Astrocyte (in vitro differentiated cells and primary cell): Measurements from ENCODE around the gene HBA1. TPM values are rescaled to one million over a fixed set of nuclear protein-coding genes. Genes with fewer than 3 reads are reported as not detected.

ENCODE experiments used
- DNase-seq: peaks from one replicate; pipeline ENCODE4 v3.0.0-alpha.2; 2010; ENCODE audit warnings: low read depth
- FAIRE-seq: peaks from 2 replicates; lab custom pipeline; 2011; peaks lifted over from hg19 to GRCh38; lab: Jason Lieb, UNC
- H2AFZ ChIP-seq: 2 replicates; pipeline ENCODE4 v1.6.0; 2012; ENCODE audit warnings: low read depth, low read length, inconsistent platforms
- H3K27ac ChIP-seq: 2 replicates; pipeline ENCODE4 v1.5.1; 2011; ENCODE audit warnings: low read depth, low read length, inconsistent platforms
- H3K27me3 ChIP-seq: 2 replicates; pipeline ENCODE4 v1.6.0; 2011; ENCODE audit warnings: low read length, inconsistent platforms; ENCODE audit not compliant: insufficient read depth
- H3K36me3 ChIP-seq: 2 replicates; pipeline ENCODE4 v1.5.1; 2011; ENCODE audit warnings: low read length, inconsistent platforms; ENCODE audit not compliant: insufficient read depth
- H3K4me1 ChIP-seq: 2 replicates; pipeline ENCODE4 v1.5.1; 2011; ENCODE audit warnings: low read length, inconsistent platforms; ENCODE audit not compliant: insufficient read depth
- H3K4me2 ChIP-seq: 2 replicates; pipeline ENCODE4 v1.6.0; 2012; ENCODE audit warnings: low read length, inconsistent platforms
- H3K4me3 ChIP-seq: 2 replicates; pipeline ENCODE4 v1.5.1; 2011; ENCODE audit warnings: low read depth, mild to moderate bottlenecking, low read length, inconsistent platforms; ENCODE audit not compliant: insufficient read depth
- H3K79me2 ChIP-seq: 2 replicates; pipeline ENCODE4 v1.6.0; 2012; ENCODE audit warnings: mild to moderate bottlenecking, low read length, inconsistent platforms; ENCODE audit not compliant: insufficient read depth
- H3K9ac ChIP-seq: 2 replicates; pipeline ENCODE4 v1.6.0; 2012; ENCODE audit warnings: mild to moderate bottlenecking, low read length, inconsistent platforms
- H3K9me3 ChIP-seq: 2 replicates; pipeline ENCODE4 v1.5.1; 2012; ENCODE audit warnings: low read depth, mild to moderate bottlenecking, low read length, inconsistent platforms; ENCODE audit not compliant: insufficient read depth
- H4K20me1 ChIP-seq: 2 replicates; pipeline ENCODE4 v1.6.0; 2012; ENCODE audit warnings: low read length, inconsistent platforms; ENCODE audit not compliant: insufficient read depth
- H3K27ac Mint-ChIP-seq: one replicate; pipeline ENCODE4 v1.8.0; 2021; ENCODE audit warnings: mild to moderate bottlenecking, mixed read lengths; ENCODE audit not compliant: unreplicated experiment
- H3K27me3 Mint-ChIP-seq: one replicate; pipeline ENCODE4 v1.8.0; 2021; ENCODE audit warnings: low read depth, mixed read lengths; ENCODE audit not compliant: unreplicated experiment
- H3K36me3 Mint-ChIP-seq: one replicate; pipeline ENCODE4 v1.8.0; 2021; ENCODE audit warnings: low read depth, mixed read lengths; ENCODE audit not compliant: unreplicated experiment
- H3K4me1 Mint-ChIP-seq: one replicate; pipeline ENCODE4 v1.8.0; 2021; ENCODE audit warnings: low read depth, mixed read lengths; ENCODE audit not compliant: unreplicated experiment
- H3K4me3 Mint-ChIP-seq: one replicate; pipeline ENCODE4 v1.8.0; 2021; ENCODE audit warnings: mild to moderate bottlenecking, moderate library complexity, mixed read lengths; ENCODE audit not compliant: unreplicated experiment
- H3K9me3 Mint-ChIP-seq: one replicate; pipeline ENCODE4 v1.8.0; 2021; ENCODE audit warnings: mild to moderate bottlenecking, mixed read lengths; ENCODE audit not compliant: unreplicated experiment
- EZH2 ChIP-seq: IDR thresholded peaks from 2 replicates; pipeline ENCODE4 v1.6.1; 2012; ENCODE audit warnings: mild to moderate bottlenecking, low read length, inconsistent platforms; ENCODE audit not compliant: insufficient read depth
- total RNA-seq: library from RNA; stranded (reverse); gene quantifications from 2 replicates; pipeline ENCODE4 v1.2.1, GENCODE V29; 2021
- TF ChIP-seq, protein P1 (sequence below): IDR thresholded peaks from 2 replicates; pipeline ENCODE4 v1.5.1; 2011; ENCODE audit warnings: low read depth, mild to moderate bottlenecking, inconsistent platforms, low read length, moderate library complexity; ENCODE audit not compliant: insufficient read depth

The HBA1 gene
- total RNA-seq, 1 donor from 2014 or later, result not detected

DNA sequence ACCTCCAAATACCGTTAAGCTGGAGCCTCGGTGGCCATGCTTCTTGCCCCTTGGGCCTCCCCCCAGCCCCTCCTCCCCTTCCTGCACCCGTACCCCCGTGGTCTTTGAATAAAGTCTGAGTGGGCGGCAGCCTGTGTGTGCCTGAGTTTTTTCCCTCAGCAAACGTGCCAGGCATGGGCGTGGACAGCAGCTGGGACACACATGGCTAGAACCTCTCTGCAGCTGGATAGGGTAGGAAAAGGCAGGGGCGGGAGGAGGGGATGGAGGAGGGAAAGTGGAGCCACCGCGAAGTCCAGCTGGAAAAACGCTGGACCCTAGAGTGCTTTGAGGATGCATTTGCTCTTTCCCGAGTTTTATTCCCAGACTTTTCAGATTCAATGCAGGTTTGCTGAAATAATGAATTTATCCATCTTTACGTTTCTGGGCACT is 928 bp downstream of the HBA1 start:
- Mint-ChIP-seq H3K9me3 (no peaks in the 10 kb centered on the region), H3K4me3 (peak overlapping the region; percentile 10), H3K4me1 (no peaks in the 10 kb centered on the region), H3K27me3 (peaks cover 39% of the 10 kb centered on the region), H3K36me3 (peaks cover 2% of the 10 kb centered on the region), H3K27ac (no peak overlapping the region)
- H4K20me1 ChIP-seq, result peaks cover 31% of the 10 kb centered on the region
- H3K79me2 ChIP-seq, result no peaks in the 10 kb centered on the region
- H3K4me2 ChIP-seq, result no peak overlapping the region
- FAIRE-seq (no peak), DNase-seq (no peak)
- H3K27me3 ChIP-seq, result peaks cover 38% of the 10 kb centered on the region
- no peaks in the 10 kb centered on the region for H3K9me3 ChIP-seq
- H3K4me1 ChIP-seq, result peaks cover 10% of the 10 kb centered on the region
- H3K9ac ChIP-seq, result no peak overlapping the region
- H3K27ac ChIP-seq, result no peak overlapping the region
- no peaks in the 10 kb centered on the region for H3K36me3 ChIP-seq
- no peak overlapping the region for H3K4me3 ChIP-seq
- H2AFZ ChIP-seq, result no peak overlapping the region
- peak; percentile 16 for TF ChIP-seq EZH2
- TF ChIP-seq, protein P1, sequence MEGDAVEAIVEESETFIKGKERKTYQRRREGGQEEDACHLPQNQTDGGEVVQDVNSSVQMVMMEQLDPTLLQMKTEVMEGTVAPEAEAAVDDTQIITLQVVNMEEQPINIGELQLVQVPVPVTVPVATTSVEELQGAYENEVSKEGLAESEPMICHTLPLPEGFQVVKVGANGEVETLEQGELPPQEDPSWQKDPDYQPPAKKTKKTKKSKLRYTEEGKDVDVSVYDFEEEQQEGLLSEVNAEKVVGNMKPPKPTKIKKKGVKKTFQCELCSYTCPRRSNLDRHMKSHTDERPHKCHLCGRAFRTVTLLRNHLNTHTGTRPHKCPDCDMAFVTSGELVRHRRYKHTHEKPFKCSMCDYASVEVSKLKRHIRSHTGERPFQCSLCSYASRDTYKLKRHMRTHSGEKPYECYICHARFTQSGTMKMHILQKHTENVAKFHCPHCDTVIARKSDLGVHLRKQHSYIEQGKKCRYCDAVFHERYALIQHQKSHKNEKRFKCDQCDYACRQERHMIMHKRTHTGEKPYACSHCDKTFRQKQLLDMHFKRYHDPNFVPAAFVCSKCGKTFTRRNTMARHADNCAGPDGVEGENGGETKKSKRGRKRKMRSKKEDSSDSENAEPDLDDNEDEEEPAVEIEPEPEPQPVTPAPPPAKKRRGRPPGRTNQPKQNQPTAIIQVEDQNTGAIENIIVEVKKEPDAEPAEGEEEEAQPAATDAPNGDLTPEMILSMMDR, result no peak

DNA sequence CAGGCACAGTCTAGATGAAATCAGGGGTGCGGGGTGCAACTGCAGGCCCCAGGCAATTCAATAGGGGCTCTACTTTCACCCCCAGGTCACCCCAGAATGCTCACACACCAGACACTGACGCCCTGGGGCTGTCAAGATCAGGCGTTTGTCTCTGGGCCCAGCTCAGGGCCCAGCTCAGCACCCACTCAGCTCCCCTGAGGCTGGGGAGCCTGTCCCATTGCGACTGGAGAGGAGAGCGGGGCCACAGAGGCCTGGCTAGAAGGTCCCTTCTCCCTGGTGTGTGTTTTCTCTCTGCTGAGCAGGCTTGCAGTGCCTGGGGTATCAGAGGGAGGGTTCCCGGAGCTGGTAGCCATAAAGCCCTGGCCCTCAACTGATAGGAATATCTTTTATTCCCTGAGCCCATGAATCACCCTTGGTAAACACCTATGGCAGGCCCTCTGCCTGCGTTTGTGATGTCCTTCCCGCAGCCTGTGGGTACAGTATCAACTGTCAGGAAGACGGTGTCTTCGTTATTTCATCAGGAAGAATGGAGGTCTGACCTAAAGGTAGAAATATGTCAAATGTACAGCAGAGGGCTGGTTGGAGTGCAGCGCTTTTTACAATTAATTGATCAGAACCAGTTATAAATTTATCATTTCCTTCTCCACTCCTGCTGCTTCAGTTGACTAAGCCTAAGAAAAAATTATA is 1.6 kb downstream of the HBA1 start:
- H2AFZ ChIP-seq, result no peak overlapping the region
- TF ChIP-seq, protein P1, result no peak
- TF ChIP-seq EZH2, result no peak
- peaks cover 35% of the 10 kb centered on the region for H4K20me1 ChIP-seq
- no peaks in the 10 kb centered on the region for H3K9me3 ChIP-seq
- H3K4me3 ChIP-seq, result no peak overlapping the region
- Mint-ChIP-seq H3K9me3 (no peaks in the 10 kb centered on the region), H3K27me3 (peaks cover 39% of the 10 kb centered on the region), H3K4me3 (peak overlapping the region; percentile 10), H3K27ac (no peak overlapping the region), H3K36me3 (peaks cover 2% of the 10 kb centered on the region), H3K4me1 (no peaks in the 10 kb centered on the region)
- no peaks in the 10 kb centered on the region for H3K79me2 ChIP-seq
- peaks cover 38% of the 10 kb centered on the region for H3K27me3 ChIP-seq
- no peaks in the 10 kb centered on the region for H3K36me3 ChIP-seq
- no peak overlapping the region for H3K9ac ChIP-seq
- H3K4me1 ChIP-seq, result peaks cover 10% of the 10 kb centered on the region
- H3K4me2 ChIP-seq, result no peak overlapping the region
- FAIRE-seq (no peak), DNase-seq (no peak)
- no peak overlapping the region for H3K27ac ChIP-seq

DNA sequence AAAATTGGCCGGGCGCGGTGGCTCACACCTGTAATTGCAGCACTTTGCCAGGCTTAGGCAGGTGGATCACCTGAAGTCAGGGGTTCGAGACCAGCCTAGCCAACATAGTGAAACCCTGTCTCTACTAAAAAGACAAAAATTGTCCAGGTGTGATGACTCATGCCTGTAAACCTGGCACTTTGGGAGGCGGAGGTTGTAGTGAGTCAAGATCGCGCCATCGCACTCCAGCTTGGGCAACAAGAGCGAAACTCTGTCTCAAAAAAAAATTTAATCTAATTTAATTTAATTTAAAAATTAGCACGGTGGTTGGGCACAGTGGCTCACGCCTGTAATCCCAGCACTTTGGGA is 2.2 kb downstream of the HBA1 start:
- Histone ChIP-seq H3K27ac (no peak overlapping the region), H3K36me3 (no peaks in the 10 kb centered on the region), H4K20me1 (peaks cover 37% of the 10 kb centered on the region), H3K27me3 (peaks cover 38% of the 10 kb centered on the region), H3K4me2 (no peak overlapping the region), H3K4me3 (no peak overlapping the region), H3K9me3 (no peaks in the 10 kb centered on the region), H3K79me2 (no peaks in the 10 kb centered on the region), H3K4me1 (peaks cover 10% of the 10 kb centered on the region), H2AFZ (no peak overlapping the region), H3K9ac (no peak overlapping the region)
- Mint-ChIP-seq H3K4me3 (no peak overlapping the region), H3K9me3 (no peaks in the 10 kb centered on the region), H3K27me3 (peaks cover 36% of the 10 kb centered on the region), H3K4me1 (no peaks in the 10 kb centered on the region), H3K27ac (no peak overlapping the region), H3K36me3 (peaks cover 2% of the 10 kb centered on the region)
- TF ChIP-seq, protein P1, result no peak
- no peak for TF ChIP-seq EZH2
- FAIRE-seq (no peak), DNase-seq (no peak)
